ENCODE data around the gene CACNG4. TPM values are rescaled to one million over a fixed set of nuclear protein-coding genes. Genes with fewer than 3 reads are reported as not detected.

The CACNG4 gene
- total and polyA plus RNA-seq, 4 donors, result 2.3 to 9.4 (median 4.1) TPM

DNA sequence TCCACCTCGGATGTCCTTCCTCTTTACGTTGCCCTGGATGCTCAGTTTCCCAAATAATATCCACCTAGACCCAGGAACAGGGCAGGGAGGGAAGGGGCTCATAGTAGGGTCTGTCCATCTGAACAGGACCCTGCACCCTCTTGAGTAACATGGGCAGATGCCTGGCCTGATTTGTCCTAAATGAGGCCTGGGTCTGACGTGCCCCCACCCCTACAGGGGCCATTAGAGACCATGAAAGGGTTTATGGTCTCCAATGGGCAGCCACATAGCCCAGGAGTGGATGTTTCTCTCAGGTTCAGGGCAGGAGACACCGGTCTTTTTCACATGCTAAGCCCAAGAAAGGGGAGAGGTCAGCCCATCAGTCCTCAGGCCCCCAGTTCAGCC lies 86.6 kb downstream of the CACNG4 start:
- WGBS, 2 donors, result 79 to 84% methylated on average over 4 of the region's 4 CpGs
- Histone ChIP-seq H3K27me3 (ENCODE audit: control insufficient read depth in 3 of 3, insufficient read depth in 3 of 3, low read length in 2 of 3) (no peaks in the 10 kb centered on the region), H3K27ac (ENCODE audit: low read depth in 1 of 2, low read length in 1 of 2) (no peak overlapping the region), H3K36me3 (ENCODE audit: control insufficient read depth in 4 of 4, insufficient read depth in 4 of 4, low read length in 4 of 4) (no peaks in the 10 kb centered on the region), H3K4me3 (no peak overlapping the region), H3K4me1 (ENCODE audit: control insufficient read depth in 5 of 5, insufficient read depth in 5 of 5, low read length in 5 of 5) (peaks cover 0 to 4% (median 0%) of the 10 kb centered on the region in 5 donors), H3K9ac (ENCODE audit: insufficient read depth in 1 of 2, low read length in 2 of 2) (no peak overlapping the region), H3K9me3 (ENCODE audit: control insufficient read depth in 4 of 4, insufficient read depth in 3 of 4, low read length in 3 of 4) (peaks cover 0 to 22% (median 13%) of the 10 kb centered on the region in 4 donors)
- TF ChIP-seq, protein P1, sequence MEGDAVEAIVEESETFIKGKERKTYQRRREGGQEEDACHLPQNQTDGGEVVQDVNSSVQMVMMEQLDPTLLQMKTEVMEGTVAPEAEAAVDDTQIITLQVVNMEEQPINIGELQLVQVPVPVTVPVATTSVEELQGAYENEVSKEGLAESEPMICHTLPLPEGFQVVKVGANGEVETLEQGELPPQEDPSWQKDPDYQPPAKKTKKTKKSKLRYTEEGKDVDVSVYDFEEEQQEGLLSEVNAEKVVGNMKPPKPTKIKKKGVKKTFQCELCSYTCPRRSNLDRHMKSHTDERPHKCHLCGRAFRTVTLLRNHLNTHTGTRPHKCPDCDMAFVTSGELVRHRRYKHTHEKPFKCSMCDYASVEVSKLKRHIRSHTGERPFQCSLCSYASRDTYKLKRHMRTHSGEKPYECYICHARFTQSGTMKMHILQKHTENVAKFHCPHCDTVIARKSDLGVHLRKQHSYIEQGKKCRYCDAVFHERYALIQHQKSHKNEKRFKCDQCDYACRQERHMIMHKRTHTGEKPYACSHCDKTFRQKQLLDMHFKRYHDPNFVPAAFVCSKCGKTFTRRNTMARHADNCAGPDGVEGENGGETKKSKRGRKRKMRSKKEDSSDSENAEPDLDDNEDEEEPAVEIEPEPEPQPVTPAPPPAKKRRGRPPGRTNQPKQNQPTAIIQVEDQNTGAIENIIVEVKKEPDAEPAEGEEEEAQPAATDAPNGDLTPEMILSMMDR (IDR thresholded peaks at IDR 0.05; ENCODE audit: control extremely low read depth, extremely low read depth), result no peak
- no peak for ATAC-seq (ENCODE audit: insufficient read depth, low FRiP score)
- peak in 1 of 3 donors; percentile 1 for DNase-seq

DNA sequence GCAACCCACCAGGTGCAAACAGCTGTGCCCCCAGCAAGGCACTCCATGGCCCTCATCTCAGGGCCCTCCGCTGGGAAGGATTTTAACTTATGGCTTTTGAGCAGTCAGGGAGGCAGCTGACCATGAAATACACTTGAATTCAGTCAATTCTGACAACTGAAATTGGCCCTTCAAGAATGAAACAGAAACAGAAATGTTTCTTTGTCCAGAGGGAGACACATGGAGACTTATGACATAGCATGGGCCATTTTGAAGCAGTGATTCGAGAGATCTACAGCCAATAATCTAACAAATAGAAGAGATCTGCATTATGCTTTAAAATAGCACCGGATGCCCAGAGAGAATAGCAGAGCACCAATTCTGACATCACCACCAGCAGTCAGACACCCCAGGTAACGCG lies 87.3 kb downstream of the CACNG4 start:
- Histone ChIP-seq H3K4me3 (no peak overlapping the region), H3K4me1 (ENCODE audit: control insufficient read depth in 5 of 5, insufficient read depth in 5 of 5, low read length in 5 of 5) (peaks cover 0 to 4% (median 0%) of the 10 kb centered on the region in 5 donors), H3K9me3 (ENCODE audit: control insufficient read depth in 4 of 4, insufficient read depth in 3 of 4, low read length in 3 of 4) (peaks cover 0 to 22% (median 11%) of the 10 kb centered on the region in 4 donors), H3K36me3 (ENCODE audit: control insufficient read depth in 4 of 4, insufficient read depth in 4 of 4, low read length in 4 of 4) (no peaks in the 10 kb centered on the region), H3K27me3 (ENCODE audit: control insufficient read depth in 3 of 3, insufficient read depth in 3 of 3, low read length in 2 of 3) (no peaks in the 10 kb centered on the region), H3K27ac (ENCODE audit: low read depth in 1 of 2, low read length in 1 of 2) (no peak overlapping the region), H3K9ac (ENCODE audit: insufficient read depth in 1 of 2, low read length in 2 of 2) (no peak overlapping the region)
- TF ChIP-seq, protein P1 (IDR thresholded peaks at IDR 0.05; ENCODE audit: control extremely low read depth, extremely low read depth), result no peak
- 94 to 96% methylated on average over 5 of the region's 5 CpGs for WGBS, 2 donors
- no peak for ATAC-seq (ENCODE audit: insufficient read depth, low FRiP score)
- no peak for DNase-seq

DNA sequence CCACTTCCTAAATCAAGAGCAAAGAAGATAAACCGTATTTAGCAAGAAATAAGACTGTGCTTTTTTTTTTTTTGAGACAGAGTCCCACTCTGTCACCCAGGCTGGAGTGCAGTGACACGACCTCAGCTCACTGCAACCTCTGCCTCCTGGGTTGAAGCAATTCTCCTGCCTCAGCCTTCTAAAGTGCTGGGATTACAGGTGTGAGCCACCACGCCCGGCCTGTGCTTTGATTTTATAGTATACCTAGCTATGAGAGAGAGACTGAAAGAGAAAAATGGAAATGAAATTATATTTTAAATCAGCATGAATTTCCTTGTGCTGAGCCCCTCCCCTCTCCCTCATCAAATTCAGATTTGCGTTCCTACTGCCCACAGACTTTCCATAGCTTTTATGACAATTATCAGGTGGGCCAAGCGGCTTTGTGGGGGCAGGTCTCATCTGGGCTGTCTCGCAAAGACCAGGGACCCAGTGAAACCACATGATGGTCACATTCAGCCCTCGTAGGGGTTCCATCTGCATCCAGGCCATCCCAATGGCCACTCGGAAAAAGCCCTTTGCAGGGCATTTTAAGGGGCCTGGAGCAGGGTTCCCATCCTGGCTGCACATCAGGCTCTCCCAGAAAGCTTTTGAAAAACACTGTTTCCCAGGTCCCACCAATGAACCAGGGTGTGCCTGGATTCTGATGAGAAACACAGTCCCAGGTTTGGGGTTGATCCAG lies 88.4 kb downstream of the CACNG4 start:
- WGBS, 2 donors, result 93% methylated on average over 9 of the region's 9 CpGs
- DNase-seq, result no peak
- Histone ChIP-seq H3K36me3 (ENCODE audit: control insufficient read depth in 4 of 4, insufficient read depth in 4 of 4, low read length in 4 of 4) (no peaks in the 10 kb centered on the region), H3K9me3 (ENCODE audit: control insufficient read depth in 4 of 4, insufficient read depth in 3 of 4, low read length in 3 of 4) (peaks cover 0 to 19% (median 8%) of the 10 kb centered on the region in 4 donors), H3K4me1 (ENCODE audit: control insufficient read depth in 5 of 5, insufficient read depth in 5 of 5, low read length in 5 of 5) (peaks cover 0 to 4% (median 0%) of the 10 kb centered on the region in 5 donors), H3K9ac (ENCODE audit: insufficient read depth in 1 of 2, low read length in 2 of 2) (no peak overlapping the region), H3K27me3 (ENCODE audit: control insufficient read depth in 3 of 3, insufficient read depth in 3 of 3, low read length in 2 of 3) (no peaks in the 10 kb centered on the region), H3K27ac (ENCODE audit: low read depth in 1 of 2, low read length in 1 of 2) (no peak overlapping the region), H3K4me3 (no peak overlapping the region)
- TF ChIP-seq, protein P1 (IDR thresholded peaks at IDR 0.05; ENCODE audit: control extremely low read depth, extremely low read depth), result no peak
- ATAC-seq (ENCODE audit: insufficient read depth, low FRiP score), result no peak

Data from lung (tissue), 12 donors.